Hepatocyte (in vitro differentiated cells): ENCODE data around the gene CCIN.

Source experiments
- EZH2 ChIP-seq: fragments of 200-600 bp; sonication (generic); IDR thresholded peaks from 2 replicates; pipeline ENCODE4 v1.6.1; 2016; ENCODE audit warnings: antibody characterized with exemption, mild to moderate bottlenecking, borderline replicate concordance
- TF ChIP-seq, protein P1 (sequence below): fragments of 200-600 bp; sonication (generic); IDR thresholded peaks from 2 replicates; pipeline ENCODE4 v1.5.1; 2016; ENCODE audit warnings: antibody characterized with exemption, mild to moderate bottlenecking; ENCODE audit not compliant: poor library complexity

DNA sequence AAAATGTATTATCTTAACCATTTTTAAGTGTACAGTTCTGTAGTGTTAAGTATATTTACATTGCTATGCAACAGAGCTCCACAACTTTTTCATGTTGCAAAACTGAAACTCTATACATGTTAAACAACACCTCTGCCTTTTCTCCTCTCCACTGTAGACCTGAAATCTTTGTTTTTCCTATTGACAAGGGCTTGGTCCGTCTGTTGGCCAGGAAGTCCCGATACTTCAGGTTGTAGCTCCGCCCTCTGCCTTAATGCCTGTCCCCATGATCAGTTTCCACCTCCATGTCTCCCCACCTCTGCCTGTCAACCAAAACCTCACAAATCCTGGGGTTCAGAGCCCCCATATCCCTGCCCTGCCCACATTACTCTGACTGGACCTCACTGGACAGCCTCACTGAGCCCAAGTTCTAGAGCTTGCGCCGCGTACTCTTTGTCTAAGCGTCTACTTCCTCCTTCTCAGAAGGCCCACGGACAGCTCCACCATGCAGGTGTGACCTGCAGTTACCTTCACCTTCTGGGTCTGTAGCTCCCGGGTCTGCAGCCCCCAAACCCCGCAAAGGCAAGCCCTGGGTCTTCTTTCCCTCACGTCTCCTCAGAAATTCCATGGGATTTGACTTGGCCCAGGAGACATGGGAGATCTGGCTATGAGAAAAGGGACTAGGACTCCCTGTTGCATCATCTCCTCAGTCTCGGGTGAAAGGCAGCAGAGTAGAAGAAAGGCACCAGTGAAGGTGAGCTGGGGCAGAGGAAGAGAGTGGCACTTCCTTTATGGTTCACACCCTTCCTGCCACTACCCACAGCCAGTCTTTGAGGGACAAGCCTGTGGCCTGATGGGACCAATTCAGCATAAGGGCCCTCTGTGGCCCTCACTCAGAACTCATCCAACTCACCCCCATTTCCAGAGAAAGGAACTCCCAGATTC is 24.6 kb upstream of the CCIN start:
- TF ChIP-seq, protein P1, sequence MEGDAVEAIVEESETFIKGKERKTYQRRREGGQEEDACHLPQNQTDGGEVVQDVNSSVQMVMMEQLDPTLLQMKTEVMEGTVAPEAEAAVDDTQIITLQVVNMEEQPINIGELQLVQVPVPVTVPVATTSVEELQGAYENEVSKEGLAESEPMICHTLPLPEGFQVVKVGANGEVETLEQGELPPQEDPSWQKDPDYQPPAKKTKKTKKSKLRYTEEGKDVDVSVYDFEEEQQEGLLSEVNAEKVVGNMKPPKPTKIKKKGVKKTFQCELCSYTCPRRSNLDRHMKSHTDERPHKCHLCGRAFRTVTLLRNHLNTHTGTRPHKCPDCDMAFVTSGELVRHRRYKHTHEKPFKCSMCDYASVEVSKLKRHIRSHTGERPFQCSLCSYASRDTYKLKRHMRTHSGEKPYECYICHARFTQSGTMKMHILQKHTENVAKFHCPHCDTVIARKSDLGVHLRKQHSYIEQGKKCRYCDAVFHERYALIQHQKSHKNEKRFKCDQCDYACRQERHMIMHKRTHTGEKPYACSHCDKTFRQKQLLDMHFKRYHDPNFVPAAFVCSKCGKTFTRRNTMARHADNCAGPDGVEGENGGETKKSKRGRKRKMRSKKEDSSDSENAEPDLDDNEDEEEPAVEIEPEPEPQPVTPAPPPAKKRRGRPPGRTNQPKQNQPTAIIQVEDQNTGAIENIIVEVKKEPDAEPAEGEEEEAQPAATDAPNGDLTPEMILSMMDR = no peak
- TF ChIP-seq EZH2 = no peak
